A673 (cell line): ENCODE results near the gene PRSS21.

Source experiments
- CTCF ChIP-seq: fragments of 300-800, 200-600 bp; sonication (generic); conservative IDR thresholded peaks from 2 replicates; pipeline ENCODE4 v1.5.1; 2017; ENCODE audit warnings: low read depth, mild to moderate bottlenecking, antibody characterized with exemption, low read length, moderate library complexity, mixed read lengths
- EZH2 ChIP-seq: fragments of 200-600 bp; sonication (generic); IDR thresholded peaks from 2 replicates; pipeline ENCODE4 v1.6.1; 2017; ENCODE audit warnings: borderline replicate concordance, low read depth, mild to moderate bottlenecking, mixed read lengths, antibody characterized with exemption, low read length; ENCODE audit not compliant: poor library complexity, severe bottlenecking

DNA sequence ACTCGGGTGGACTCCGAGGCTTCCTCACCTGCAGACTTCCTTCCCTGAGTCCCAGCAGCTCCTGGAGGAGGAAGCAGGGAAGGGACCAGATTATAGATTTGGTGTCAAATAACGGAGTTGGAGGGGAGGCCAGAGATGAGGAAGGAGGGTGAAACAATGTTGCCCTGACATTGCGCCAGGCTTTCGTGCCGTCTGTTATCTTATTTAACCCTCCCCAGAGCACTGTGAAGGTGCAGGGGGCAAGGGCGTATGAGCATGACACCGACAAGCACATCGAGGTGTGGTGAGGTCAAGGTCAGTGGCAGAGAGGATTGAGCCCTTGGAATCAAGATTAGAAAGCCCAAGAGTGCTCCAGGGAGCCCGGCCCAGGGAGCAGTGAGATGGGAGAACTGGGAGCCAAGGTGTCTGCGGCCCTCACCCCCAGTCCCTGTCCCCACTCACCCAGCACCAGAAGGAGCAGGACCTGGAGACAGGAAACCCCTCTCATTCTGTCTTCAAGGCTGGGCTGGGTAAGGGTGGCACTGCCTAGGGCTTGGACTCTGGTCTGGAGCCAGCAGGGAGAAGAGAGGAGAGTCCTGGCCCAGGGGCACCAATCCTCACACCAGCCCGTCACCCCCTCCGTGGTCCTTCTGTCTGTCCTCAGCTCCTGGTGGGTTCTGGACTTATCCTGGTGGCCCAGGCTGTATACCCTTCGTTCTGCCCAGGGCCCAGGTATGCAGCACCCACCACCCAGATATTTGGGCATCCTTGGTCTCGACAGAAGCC, 30.8 kb upstream of the PRSS21 start:
- no peak for TF ChIP-seq CTCF
- TF ChIP-seq EZH2 = no peak
